ENCODE measurements around the gene RPP14. TPM values are rescaled to one million over a fixed set of nuclear protein-coding genes. Genes with fewer than 3 reads are reported as not detected.
A peak's percentile ranks its signal among the peaks of the same experiment; 100 is the strongest.

RPP14 gene
- total RNA-seq, 2 experiments from 2014 or later: 17.7 to 19.7 TPM

DNA sequence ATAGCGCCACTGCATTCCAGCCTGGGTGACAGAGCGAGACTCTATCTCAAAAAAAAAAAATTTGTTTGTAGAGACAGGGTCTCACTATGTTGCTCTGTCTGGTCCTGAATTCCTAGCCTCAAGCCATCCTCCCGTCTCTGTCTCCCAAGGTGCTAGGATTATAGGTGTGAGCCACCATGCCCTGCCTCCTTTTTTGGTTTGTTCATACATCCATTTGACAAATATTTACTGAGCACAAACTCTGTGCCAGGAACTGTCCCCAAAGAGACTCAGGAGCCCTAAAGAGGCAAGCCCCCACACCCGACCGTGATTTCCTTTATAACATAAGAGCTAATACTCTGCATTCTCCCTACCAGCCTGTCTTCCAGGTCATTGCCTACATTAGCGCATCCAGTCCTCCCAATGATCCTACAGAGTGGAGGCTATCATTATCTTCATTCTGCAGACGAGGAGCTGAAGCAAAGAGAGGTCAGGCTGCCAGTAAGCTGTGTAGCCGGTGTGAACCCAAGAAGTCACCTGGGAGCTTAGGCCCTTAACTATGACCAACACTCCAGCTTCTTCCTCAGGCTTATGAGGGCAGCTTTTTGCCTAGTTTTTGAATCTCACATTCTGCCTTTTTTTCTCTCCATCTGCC is 20.3 kb downstream of the RPP14 start:
- H3K4me3 Mint-ChIP-seq: no peak overlapping the region
- no peaks in the 10 kb centered on the region for H3K9me3 ChIP-seq (ENCODE audit: control insufficient read depth in 1 of 2, insufficient read depth in 1 of 2, low read length in 2 of 2)
- H3K27me3 ChIP-seq (ENCODE audit: control insufficient read depth in 1 of 2, insufficient read depth in 2 of 2, low read length in 2 of 2): no peaks in the 10 kb centered on the region
- H3K36me3 Mint-ChIP-seq (ENCODE audit: low read depth): no peaks in the 10 kb centered on the region
- H3K9me3 Mint-ChIP-seq: no peaks in the 10 kb centered on the region
- no peak overlapping the region for H3K4me3 ChIP-seq (ENCODE audit: low read length)
- H3K36me3 ChIP-seq (ENCODE audit: insufficient read depth, low read length): no peaks in the 10 kb centered on the region
- DNase-seq: no peak
- TF ChIP-seq, protein P1, sequence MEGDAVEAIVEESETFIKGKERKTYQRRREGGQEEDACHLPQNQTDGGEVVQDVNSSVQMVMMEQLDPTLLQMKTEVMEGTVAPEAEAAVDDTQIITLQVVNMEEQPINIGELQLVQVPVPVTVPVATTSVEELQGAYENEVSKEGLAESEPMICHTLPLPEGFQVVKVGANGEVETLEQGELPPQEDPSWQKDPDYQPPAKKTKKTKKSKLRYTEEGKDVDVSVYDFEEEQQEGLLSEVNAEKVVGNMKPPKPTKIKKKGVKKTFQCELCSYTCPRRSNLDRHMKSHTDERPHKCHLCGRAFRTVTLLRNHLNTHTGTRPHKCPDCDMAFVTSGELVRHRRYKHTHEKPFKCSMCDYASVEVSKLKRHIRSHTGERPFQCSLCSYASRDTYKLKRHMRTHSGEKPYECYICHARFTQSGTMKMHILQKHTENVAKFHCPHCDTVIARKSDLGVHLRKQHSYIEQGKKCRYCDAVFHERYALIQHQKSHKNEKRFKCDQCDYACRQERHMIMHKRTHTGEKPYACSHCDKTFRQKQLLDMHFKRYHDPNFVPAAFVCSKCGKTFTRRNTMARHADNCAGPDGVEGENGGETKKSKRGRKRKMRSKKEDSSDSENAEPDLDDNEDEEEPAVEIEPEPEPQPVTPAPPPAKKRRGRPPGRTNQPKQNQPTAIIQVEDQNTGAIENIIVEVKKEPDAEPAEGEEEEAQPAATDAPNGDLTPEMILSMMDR (IDR thresholded peaks at IDR 0.05): no peak
- CTCF ChIA-PET: no interaction called here
- intact Hi-C loops (cut with DNase I, micrococcal nuclease): no loop called here
- peak overlapping the region; percentile 14 for H3K27ac Mint-ChIP-seq
- no peaks in the 10 kb centered on the region for H3K27me3 Mint-ChIP-seq
- POLR2A ChIA-PET: interaction anchor here (1.1 kb wide), 1 partner anchor 9 kb away, joined by 3 read pairs; no protein-coding TSS in a partner anchor
- peaks cover 14% of the 10 kb centered on the region for H3K4me1 Mint-ChIP-seq (ENCODE audit: low read depth)
- no peak overlapping the region for H3K27ac ChIP-seq (ENCODE audit: low read depth in 1 of 2, low read length in 2 of 2)
- no peak for ATAC-seq (ENCODE audit: poor library complexity)
- peaks cover 9% of the 10 kb centered on the region for H3K4me1 ChIP-seq (ENCODE audit: insufficient read depth, low read length)

- no peak overlapping the region for H3K4me3 ChIP-seq (ENCODE audit: low read length)
- ChIA-PET CTCF (interaction anchor here (1.4 to 1.6 kb wide), 2 partner anchors 23 to 162 kb away, joined by 3 to 5 read pairs; partner anchors contain the start of genes HTD2, KCTD6 and RPP14), POLR2A (no interaction called here)
- H3K9me3 ChIP-seq (ENCODE audit: control insufficient read depth in 1 of 2, insufficient read depth in 1 of 2, low read length in 2 of 2): no peaks in the 10 kb centered on the region
- Mint-ChIP-seq H3K27ac (no peak overlapping the region), H3K9me3 (no peaks in the 10 kb centered on the region), H3K4me3 (no peak overlapping the region), H3K4me1 (ENCODE audit: low read depth) (peaks cover 26% of the 10 kb centered on the region), H3K27me3 (no peaks in the 10 kb centered on the region), H3K36me3 (ENCODE audit: low read depth) (peaks cover 6% of the 10 kb centered on the region)
- TF ChIP-seq, protein P1 (IDR thresholded peaks at IDR 0.05): no peak
- DNase-seq (no peak), ATAC-seq (ENCODE audit: poor library complexity) (no peak)
- peaks cover 22% of the 10 kb centered on the region for H3K4me1 ChIP-seq (ENCODE audit: insufficient read depth, low read length)
- no peak overlapping the region for H3K27ac ChIP-seq (ENCODE audit: low read depth in 1 of 2, low read length in 2 of 2)
- no peaks in the 10 kb centered on the region for H3K27me3 ChIP-seq (ENCODE audit: control insufficient read depth in 1 of 2, insufficient read depth in 2 of 2, low read length in 2 of 2)
- intact Hi-C loops (cut with DNase I, micrococcal nuclease): no loop called here
- H3K36me3 ChIP-seq (ENCODE audit: insufficient read depth, low read length): no peaks in the 10 kb centered on the region
Measured at GRCh38 chr3:58329150-58329921, 23.3 kb downstream of the RPP14 start.

DNA sequence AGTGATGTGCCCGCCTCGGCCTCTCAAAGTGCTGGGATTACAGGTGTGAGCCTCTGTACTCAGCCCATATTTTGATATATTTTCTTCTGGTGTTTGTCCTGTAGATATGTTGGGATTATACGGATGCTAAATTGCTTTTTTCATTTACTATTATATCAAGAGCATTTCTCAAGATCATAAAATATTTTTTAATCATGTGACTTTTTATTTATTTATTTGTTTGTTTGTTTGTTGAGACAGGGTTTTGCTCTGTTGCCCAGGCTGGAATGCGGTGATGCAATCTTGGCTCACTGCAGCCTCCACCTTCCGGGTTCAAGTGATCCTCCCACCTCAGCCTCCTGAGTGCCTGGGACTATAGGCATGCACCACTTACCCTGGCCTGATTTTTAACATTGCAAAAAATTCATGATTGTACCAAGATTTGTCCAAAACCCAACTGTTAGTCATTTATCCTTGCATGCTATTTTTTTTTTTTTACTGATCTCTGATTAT is 23.9 kb downstream of the RPP14 start:
- H3K4me3 Mint-ChIP-seq: no peak overlapping the region
- POLR2A ChIA-PET: no interaction called here
- no peak for ATAC-seq (ENCODE audit: poor library complexity)
- H3K4me3 ChIP-seq (ENCODE audit: low read length): no peak overlapping the region
- H3K27ac Mint-ChIP-seq: no peak overlapping the region
- no peaks in the 10 kb centered on the region for H3K27me3 Mint-ChIP-seq
- H3K4me1 Mint-ChIP-seq (ENCODE audit: low read depth): peaks cover 26% of the 10 kb centered on the region
- no peaks in the 10 kb centered on the region for H3K9me3 Mint-ChIP-seq
- TF ChIP-seq, protein P1 (IDR thresholded peaks at IDR 0.05): no peak
- no peak overlapping the region for H3K27ac ChIP-seq (ENCODE audit: low read depth in 1 of 2, low read length in 2 of 2)
- H3K27me3 ChIP-seq (ENCODE audit: control insufficient read depth in 1 of 2, insufficient read depth in 2 of 2, low read length in 2 of 2): no peaks in the 10 kb centered on the region
- no peaks in the 10 kb centered on the region for H3K9me3 ChIP-seq (ENCODE audit: control insufficient read depth in 1 of 2, insufficient read depth in 1 of 2, low read length in 2 of 2)
- intact Hi-C loops (cut with DNase I, micrococcal nuclease): loop anchor here in 1 of 2 experiments (5.0 kb wide), 1 partner anchor 102 kb away; the partner anchor contains the start of gene PDHB
- H3K36me3 ChIP-seq (ENCODE audit: insufficient read depth, low read length): no peaks in the 10 kb centered on the region
- CTCF ChIA-PET: interaction anchor here (1.4 to 1.6 kb wide), 2 partner anchors 24 to 162 kb away, joined by 3 to 5 read pairs; partner anchors contain the start of genes HTD2, KCTD6 and RPP14
- no peak for DNase-seq
- H3K4me1 ChIP-seq (ENCODE audit: insufficient read depth, low read length): peaks cover 26% of the 10 kb centered on the region
- peaks cover 6% of the 10 kb centered on the region for H3K36me3 Mint-ChIP-seq (ENCODE audit: low read depth)
